Hepatocyte (in vitro differentiated cells): ENCODE results near the gene CCL11.

Experiments used
- EZH2 ChIP-seq: fragments of 200-600 bp; sonication (generic); IDR thresholded peaks from 2 replicates; pipeline ENCODE4 v1.6.1; 2016; ENCODE audit warnings: antibody characterized with exemption, mild to moderate bottlenecking, borderline replicate concordance
- EZH2phosphoT487 ChIP-seq: fragments of 200-600 bp; sonication (generic); IDR thresholded peaks from one replicate; pipeline ENCODE4 v1.6.1; 2018; ENCODE audit warnings: antibody characterized with exemption, mild to moderate bottlenecking, low read depth, moderate library complexity; ENCODE audit not compliant: unreplicated experiment, severe bottlenecking
- TF ChIP-seq, protein P1 (sequence below): fragments of 200-600 bp; sonication (generic); IDR thresholded peaks from 2 replicates; pipeline ENCODE4 v1.5.1; 2016; ENCODE audit warnings: antibody characterized with exemption, mild to moderate bottlenecking; ENCODE audit not compliant: poor library complexity

DNA sequence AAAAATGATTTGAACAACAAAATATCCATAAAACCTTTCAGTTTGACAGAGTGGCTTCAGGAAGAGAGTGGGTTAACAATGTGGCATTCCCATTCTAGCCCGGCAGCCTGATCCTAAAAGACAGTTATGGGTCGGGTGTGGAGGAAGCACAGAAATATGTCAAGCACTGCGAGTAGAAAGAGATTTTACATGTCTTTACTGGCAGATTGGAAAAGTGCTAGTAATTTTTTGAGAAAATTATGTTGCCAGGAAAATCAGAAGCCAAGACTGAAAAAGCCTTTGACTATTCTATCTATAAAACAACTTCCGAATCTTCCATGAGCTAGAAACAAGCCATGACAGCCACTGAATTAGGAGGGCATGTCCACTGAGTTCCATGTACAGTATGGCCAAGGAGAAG, 24.7 kb upstream of the CCL11 start:
- TF ChIP-seq, protein P1, sequence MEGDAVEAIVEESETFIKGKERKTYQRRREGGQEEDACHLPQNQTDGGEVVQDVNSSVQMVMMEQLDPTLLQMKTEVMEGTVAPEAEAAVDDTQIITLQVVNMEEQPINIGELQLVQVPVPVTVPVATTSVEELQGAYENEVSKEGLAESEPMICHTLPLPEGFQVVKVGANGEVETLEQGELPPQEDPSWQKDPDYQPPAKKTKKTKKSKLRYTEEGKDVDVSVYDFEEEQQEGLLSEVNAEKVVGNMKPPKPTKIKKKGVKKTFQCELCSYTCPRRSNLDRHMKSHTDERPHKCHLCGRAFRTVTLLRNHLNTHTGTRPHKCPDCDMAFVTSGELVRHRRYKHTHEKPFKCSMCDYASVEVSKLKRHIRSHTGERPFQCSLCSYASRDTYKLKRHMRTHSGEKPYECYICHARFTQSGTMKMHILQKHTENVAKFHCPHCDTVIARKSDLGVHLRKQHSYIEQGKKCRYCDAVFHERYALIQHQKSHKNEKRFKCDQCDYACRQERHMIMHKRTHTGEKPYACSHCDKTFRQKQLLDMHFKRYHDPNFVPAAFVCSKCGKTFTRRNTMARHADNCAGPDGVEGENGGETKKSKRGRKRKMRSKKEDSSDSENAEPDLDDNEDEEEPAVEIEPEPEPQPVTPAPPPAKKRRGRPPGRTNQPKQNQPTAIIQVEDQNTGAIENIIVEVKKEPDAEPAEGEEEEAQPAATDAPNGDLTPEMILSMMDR, result no peak
- TF ChIP-seq EZH2 (no peak), EZH2phosphoT487 (no peak)
